ENCODE data around the gene MYH2. TPM values are rescaled to one million over a fixed set of nuclear protein-coding genes. Genes with fewer than 3 reads are reported as not detected.
"Not testable (repeated sequence)": the region's sequence is repeated elsewhere in the genome, so short reads cannot be mapped to it uniquely, and the experiment has no call there.

The MYH2 gene
- total RNA-seq (2014; rRNA removed; shearing (Covaris generic); ENCODE audit: low replicate concordance) = 0.23 and 0.49 TPM in 2 replicates

GRCh38 chr17:10549096-10549842 lies at the start of gene MYH2:
TSS of gene MYH2 (minus strand) at chr17:10549658. CDS start at chr17:10547920, 1,738 bp downstream.
- no peaks in the 10 kb centered on the region for H3K27me3 ChIP-seq
- no peaks in the 10 kb centered on the region for H3K9me3 ChIP-seq
- no peaks in the 10 kb centered on the region for H3K36me3 ChIP-seq
- no peak for DNase-seq
- H3K4me3 ChIP-seq = no peak within 1 kb of the TSS

DNA sequence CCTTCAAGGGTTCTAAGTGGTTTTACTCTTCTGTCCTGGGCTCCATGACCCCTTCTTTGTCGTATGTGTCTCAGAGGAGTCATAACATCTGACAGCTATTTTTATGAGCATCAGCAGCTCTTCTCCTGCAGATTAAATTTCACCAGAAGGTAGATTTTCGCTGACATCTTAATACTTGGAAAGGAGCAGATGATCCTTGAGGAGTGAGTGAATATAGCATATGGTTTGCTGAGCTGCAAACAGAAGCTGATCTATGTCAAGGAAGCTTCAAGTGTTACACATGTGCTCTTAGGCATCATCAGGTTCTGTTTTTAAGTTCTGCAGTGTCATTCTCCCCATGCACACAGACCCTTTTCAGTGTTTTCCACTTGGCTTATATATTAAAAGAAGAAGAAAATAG lies 49.2 kb upstream of the MYH2 start:
- H3K36me3 ChIP-seq = no peaks in the 10 kb centered on the region
- no peak for DNase-seq
- no peaks in the 10 kb centered on the region for H3K9me3 ChIP-seq
- no peaks in the 10 kb centered on the region for H3K27me3 ChIP-seq
- no peak overlapping the region for H3K4me3 ChIP-seq

- no peaks in the 10 kb centered on the region for H3K9me3 ChIP-seq
- no peaks in the 10 kb centered on the region for H3K27me3 ChIP-seq
- H3K4me3 ChIP-seq = no peak overlapping the region
- DNase-seq = no peak
- H3K36me3 ChIP-seq = no peaks in the 10 kb centered on the region
Observed at GRCh38 chr17:10589553-10590145, 40.2 kb upstream of the MYH2 start.

GRCh38 chr17:10585529-10585928 lies 36.1 kb upstream of the MYH2 start:
- no peaks in the 10 kb centered on the region for H3K27me3 ChIP-seq
- DNase-seq = no peak
- no peak overlapping the region for H3K4me3 ChIP-seq
- no peaks in the 10 kb centered on the region; the same call in 1 of the 2 replicates for H3K9me3 ChIP-seq
- H3K36me3 ChIP-seq = no peaks in the 10 kb centered on the region

GRCh38 chr17:10583834-10584233 lies 34.4 kb upstream of the MYH2 start:
- H3K9me3 ChIP-seq = no peaks in the 10 kb centered on the region; the same call in 1 of the 2 replicates
- no peaks in the 10 kb centered on the region for H3K36me3 ChIP-seq
- no peaks in the 10 kb centered on the region for H3K27me3 ChIP-seq
- DNase-seq = no peak
- H3K4me3 ChIP-seq = no peak overlapping the region

DNA sequence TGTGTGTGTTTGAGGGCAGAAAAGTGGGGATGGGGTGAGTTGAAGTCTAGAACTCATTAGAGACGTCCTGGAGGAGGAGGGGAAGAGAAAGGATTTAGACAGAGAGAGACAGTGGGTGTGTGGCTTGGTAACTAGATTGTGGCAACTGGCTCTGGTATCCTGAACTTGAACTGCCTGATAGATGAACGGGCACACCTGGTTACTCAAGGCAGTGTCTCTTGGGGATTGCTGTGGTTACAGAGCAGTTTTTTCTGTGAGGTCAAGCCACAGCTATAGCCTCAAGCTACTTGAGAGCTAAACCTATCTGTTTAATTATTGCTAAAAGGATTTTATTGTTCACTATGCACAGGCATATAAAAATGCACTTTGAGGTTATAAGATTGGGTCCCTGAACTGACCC lies 29.8 kb upstream of the MYH2 start:
- H3K27me3 ChIP-seq = no peaks in the 10 kb centered on the region
- no peak for DNase-seq
- H3K9me3 ChIP-seq = no peaks in the 10 kb centered on the region; the same call in 1 of the 2 replicates
- H3K4me3 ChIP-seq = no peak overlapping the region
- H3K36me3 ChIP-seq = no peaks in the 10 kb centered on the region

GRCh38 chr17:10574324-10574723 lies 24.9 kb upstream of the MYH2 start:
- no peak for DNase-seq
- no peaks in the 10 kb centered on the region for H3K9me3 ChIP-seq

DNA sequence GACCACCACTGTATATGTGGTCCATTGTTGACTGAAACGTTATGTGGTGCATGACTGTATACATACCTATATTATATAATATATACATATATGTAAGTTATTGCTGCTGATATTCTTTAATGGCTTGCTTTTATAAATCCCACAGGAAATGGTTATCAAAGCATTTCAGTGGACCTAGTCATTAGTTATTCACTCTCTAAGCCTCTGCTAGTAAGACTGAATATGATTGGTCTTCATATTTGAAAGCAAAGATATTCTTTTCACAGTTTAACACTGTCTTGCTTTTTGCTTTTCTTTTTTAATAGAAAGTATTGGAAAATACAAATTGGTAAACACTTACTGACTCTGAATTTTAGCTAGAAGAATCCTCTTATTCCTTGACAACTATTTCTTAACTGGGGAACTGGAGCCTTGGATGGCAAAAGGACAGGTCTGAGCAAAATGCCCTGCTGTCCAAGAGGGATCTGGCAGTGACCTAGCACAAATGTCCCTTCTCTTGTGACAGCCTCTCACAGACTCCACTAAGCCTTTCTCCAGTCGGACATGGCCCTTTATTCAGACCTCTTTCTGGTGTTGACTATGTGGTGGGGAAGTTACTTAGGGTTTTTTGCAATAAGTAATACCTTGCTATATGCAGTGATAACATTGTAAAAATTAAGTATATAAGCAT lies 14.7 kb upstream of the MYH2 start:
- H3K4me3 ChIP-seq = no peak overlapping the region
- no peak for DNase-seq
- no peaks in the 10 kb centered on the region for H3K9me3 ChIP-seq
- H3K27me3 ChIP-seq = no peaks in the 10 kb centered on the region
- H3K36me3 ChIP-seq = no peaks in the 10 kb centered on the region

More at GRCh38 chr17:10574324-10574723, 24.9 kb upstream of the MYH2 start:
- H3K4me3 ChIP-seq = no peak overlapping the region
- no peaks in the 10 kb centered on the region for H3K27me3 ChIP-seq
- H3K36me3 ChIP-seq = no peaks in the 10 kb centered on the region

- H3K27me3 ChIP-seq = no peaks in the 10 kb centered on the region
- no peak for DNase-seq
- H3K4me3 ChIP-seq = no peak overlapping the region
- H3K36me3 ChIP-seq = no peaks in the 10 kb centered on the region
- H3K9me3 ChIP-seq = no peaks in the 10 kb centered on the region
Observed at GRCh38 chr17:10558049-10558448, 8.6 kb upstream of the MYH2 start.

DNA sequence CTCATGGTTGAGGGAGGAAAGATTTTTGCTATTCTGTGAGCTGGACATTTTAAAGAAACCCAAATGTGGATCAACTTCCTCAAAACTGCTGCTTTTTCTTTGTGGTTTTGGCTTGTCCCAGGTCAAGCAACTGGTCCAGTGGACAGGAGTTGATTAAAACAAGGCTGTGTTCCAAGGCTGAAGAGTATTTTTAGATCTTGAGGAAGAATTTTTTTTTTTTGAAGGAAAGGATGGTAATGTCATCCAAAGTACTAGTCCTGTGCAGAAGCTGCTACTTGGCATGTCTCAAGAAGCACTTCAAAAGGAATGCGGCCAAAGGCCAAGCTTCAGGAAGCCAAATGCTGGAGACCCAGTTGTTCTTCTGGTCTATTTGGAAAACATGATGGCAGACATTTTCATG lies 8.0 kb upstream of the MYH2 start:
- Histone ChIP-seq H3K4me3 (no peak overlapping the region), H3K36me3 (no peaks in the 10 kb centered on the region), H3K9me3 (no peaks in the 10 kb centered on the region), H3K27me3 (no peaks in the 10 kb centered on the region)
- DNase-seq = peak; percentile 80

GRCh38 chr17:10556301-10557005 lies 7.0 kb upstream of the MYH2 start:
- Histone ChIP-seq H3K4me3 (no peak overlapping the region), H3K9me3 (no peaks in the 10 kb centered on the region), H3K27me3 (no peaks in the 10 kb centered on the region), H3K36me3 (no peaks in the 10 kb centered on the region)
- peak; percentile 79 for DNase-seq

- Histone ChIP-seq H3K9me3 (no peaks in the 10 kb centered on the region), H3K27me3 (no peaks in the 10 kb centered on the region), H3K4me3 (no peak overlapping the region), H3K36me3 (no peaks in the 10 kb centered on the region)
- DNase-seq = no peak
Observed at GRCh38 chr17:10550014-10550413, 556 bp upstream of the MYH2 start.

GRCh38 chr17:10547351-10547750 lies 2.1 kb downstream of the MYH2 start:
- no peak for DNase-seq
- Histone ChIP-seq H3K36me3 (no peaks in the 10 kb centered on the region), H3K4me3 (no peak overlapping the region), H3K9me3 (no peaks in the 10 kb centered on the region), H3K27me3 (no peaks in the 10 kb centered on the region)

DNA sequence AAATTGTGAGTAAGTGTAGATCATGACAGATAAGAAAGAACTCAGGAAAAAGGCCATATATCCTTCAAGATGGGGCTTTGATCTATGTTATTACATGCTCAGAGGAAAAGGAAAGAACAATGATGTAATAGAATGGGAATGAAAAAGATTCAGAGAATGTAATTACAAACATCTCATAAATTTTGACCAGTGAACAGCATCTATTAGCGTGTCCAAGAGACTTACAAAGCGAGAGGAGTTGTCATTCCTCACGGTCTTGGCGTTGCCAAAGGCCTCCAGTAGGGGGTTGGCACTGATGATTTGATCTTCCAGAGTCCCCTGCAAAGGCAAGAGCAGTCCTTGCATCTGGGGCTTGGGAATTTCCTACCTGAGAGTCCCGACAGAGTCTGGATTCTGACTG lies 6.0 kb downstream of the MYH2 start:
- H3K9me3 ChIP-seq = peaks cover 11% of the 10 kb centered on the region
- not testable (repeated sequence) for DNase-seq, H3K36me3 ChIP-seq

DNA sequence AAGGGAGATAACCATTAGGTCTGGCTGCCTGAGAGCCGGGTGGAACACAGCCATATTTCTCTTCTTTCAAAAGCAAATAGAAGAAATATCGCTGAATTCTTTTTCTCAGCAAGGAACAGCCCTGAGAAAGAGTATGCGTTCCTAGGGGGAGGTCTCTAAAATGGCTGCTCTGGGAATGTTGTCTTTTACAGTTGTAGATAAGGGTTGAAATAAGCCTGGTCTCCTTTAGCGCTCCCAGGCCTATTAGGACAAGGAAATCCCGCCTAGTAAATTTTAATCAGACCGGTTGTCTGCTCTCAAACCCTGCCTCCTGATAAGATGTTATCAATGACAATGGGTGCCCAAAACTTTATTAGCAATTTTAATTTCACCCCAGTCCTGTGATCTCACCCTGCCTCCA lies 8.3 kb downstream of the MYH2 start:
- not testable (repeated sequence) for H3K4me3 ChIP-seq, H3K27me3 ChIP-seq, H3K36me3 ChIP-seq, DNase-seq
- peaks cover 11% of the 10 kb centered on the region for H3K9me3 ChIP-seq

More for the DNA sequence above, 6.0 kb downstream of the MYH2 start:
- not testable (repeated sequence) for H3K4me3 ChIP-seq, H3K27me3 ChIP-seq

DNA sequence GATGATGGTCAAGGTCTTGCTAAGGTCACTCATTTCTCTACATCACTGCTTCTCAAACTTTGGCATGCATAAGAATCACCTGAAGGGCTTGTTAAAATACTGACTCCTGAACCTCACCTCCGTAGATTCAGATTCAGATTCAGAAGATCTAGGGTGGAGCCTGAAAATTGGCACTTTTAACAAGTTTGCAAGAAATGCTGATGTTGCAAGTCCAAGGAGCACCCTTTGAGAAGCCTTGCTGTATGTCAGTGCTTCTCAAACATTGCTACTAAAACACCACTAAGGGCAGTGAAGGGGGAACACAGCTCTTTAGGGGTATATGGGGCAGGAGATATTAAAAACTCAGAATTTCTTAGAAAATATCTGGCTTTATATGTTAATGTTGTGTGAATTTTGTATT lies 17.4 kb downstream of the MYH2 start:
- Histone ChIP-seq H3K36me3 (no peaks in the 10 kb centered on the region), H3K27me3 (no peaks in the 10 kb centered on the region), H3K4me3 (no peak overlapping the region), H3K9me3 (no peaks in the 10 kb centered on the region)
- DNase-seq = no peak

- no peak for DNase-seq
- Histone ChIP-seq H3K27me3 (no peaks in the 10 kb centered on the region), H3K36me3 (no peaks in the 10 kb centered on the region), H3K4me3 (no peak overlapping the region), H3K9me3 (no peaks in the 10 kb centered on the region; the same call in 1 of the 2 replicates)
Observed at GRCh38 chr17:10527419-10527818, 22.0 kb downstream of the MYH2 start.

Measured in MG63 (cell line).